A172 (cell line): Measurements from ENCODE around the gene YWHAE. TPM values are rescaled to one million over a fixed set of nuclear protein-coding genes. Genes with fewer than 3 reads are reported as not detected.

ENCODE experiments used
- total RNA-seq: library from RNA; depleted of rRNA; stranded (reverse); fragments of >200 nt; shearing (Covaris generic); gene quantifications from 2 replicates; pipeline ENCODE4 v1.2.3, GENCODE V29; 2014; rRNA removed

The YWHAE gene
- total RNA-seq, 1 experiment from 2014 or later = 705 TPM

Other genes with a start within 250 kb of the YWHAE start
- gene ABR, start 220.2 kb downstream of the YWHAE start, total RNA-seq = 44.7 and 66.9 TPM in 2 replicates
- gene BHLHA9, start 129.8 kb downstream of the YWHAE start, total RNA-seq = not detected in 2 replicates
- gene TRARG1, start 120.6 kb downstream of the YWHAE start, total RNA-seq = not detected in 2 replicates
- gene CRK, start 56.0 kb upstream of the YWHAE start, total RNA-seq = 84.2 and 89.2 TPM in 2 replicates
- 148 and 155 TPM in 2 replicates for gene MYO1C, start 92.5 kb upstream of the YWHAE start, total RNA-seq
- gene INPP5K, start 116.4 kb upstream of the YWHAE start, total RNA-seq = 36.1 and 40.8 TPM in 2 replicates
- 31.6 and 45.9 TPM in 2 replicates for gene PITPNA, start 162.6 kb upstream of the YWHAE start, total RNA-seq
- 6.5 and 8.0 TPM in 2 replicates for gene SLC43A2, start 228.6 kb upstream of the YWHAE start, total RNA-seq
- 1.0 and 1.1 TPM in 2 replicates for gene SCARF1, start 245.5 kb upstream of the YWHAE start, total RNA-seq
- gene RILP, start 249.6 kb upstream of the YWHAE start, total RNA-seq = 5.6 and 20.3 TPM in 2 replicates